HS-5 (cell line): ENCODE results near the gene GP9.
"Not testable (repeated sequence)": the region's sequence is repeated elsewhere in the genome, so short reads cannot be mapped to it uniquely, and the experiment has no call there.

Source experiments
- DNase-seq: peaks from one replicate; pipeline ENCODE4 v3.0.0-alpha.2; 2012; ENCODE audit warnings: low read depth

GP9 gene

GRCh38 chr3:129111076-129111780, 50.6 kb downstream of the GP9 start:
- DNase-seq = not testable (repeated sequence)
